ENCODE measurements around the gene PCDH15.

- TF ChIP-seq POLR2A (IDR thresholded peaks at IDR 0.05; ENCODE audit: insufficient read depth in 1 of 2, low read depth in 2 of 2, low read length in 2 of 2), result no peak
- TF ChIP-seq POLR2AphosphoS5 (IDR thresholded peaks at IDR 0.05; ENCODE audit: low read depth, low read length), result no peak
- TF ChIP-seq ZNF546 (CRISPR knock-in tag; conservative IDR thresholded peaks at IDR 0.05), result no peak
- no peak for TF ChIP-seq GLI4 (CRISPR knock-in tag; IDR thresholded peaks at IDR 0.05; ENCODE audit: borderline replicate concordance)
These were observed 26.0 kb upstream of the PCDH15 start for GRCh38 chr10:54826994-54827560.

Data from HepG2 (cell line).